Measurements from ENCODE around the gene ZSWIM6. TPM values are rescaled to one million over a fixed set of nuclear protein-coding genes. Genes with fewer than 3 reads are reported as not detected.
A peak's percentile ranks its signal among the peaks of the same experiment; 100 is the strongest.

Gene ZSWIM6
- total RNA-seq, 1 donor from 2014 or later: 21.2 TPM

GRCh38 chr5:61307191-61307590 lies 24.9 kb upstream of the ZSWIM6 start:
- no peak for DNase-seq (ENCODE audit: low spot score)

GRCh38 chr5:61307611-61308010 lies 24.4 kb upstream of the ZSWIM6 start:
- no peak for DNase-seq (ENCODE audit: low spot score)

- DNase-seq (ENCODE audit: low spot score): no peak
Measured at GRCh38 chr5:61308712-61309111, 23.3 kb upstream of the ZSWIM6 start.

GRCh38 chr5:61309115-61309514 lies 22.9 kb upstream of the ZSWIM6 start:
- no peak for DNase-seq (ENCODE audit: low spot score)

- DNase-seq (ENCODE audit: low spot score): no peak
Measured at GRCh38 chr5:61311056-61311610, 20.9 kb upstream of the ZSWIM6 start.

- DNase-seq (ENCODE audit: low spot score): peak; percentile 37
Measured at GRCh38 chr5:61311836-61312808, 19.9 kb upstream of the ZSWIM6 start.

GRCh38 chr5:61313960-61314681 lies 17.9 kb upstream of the ZSWIM6 start:
- DNase-seq (ENCODE audit: low spot score): peak; percentile 95

GRCh38 chr5:61318376-61318775 lies 13.7 kb upstream of the ZSWIM6 start:
- no peak for DNase-seq (ENCODE audit: low spot score)

- peak; percentile 50 for DNase-seq (ENCODE audit: low spot score)
Measured at GRCh38 chr5:61319388-61320146, 12.5 kb upstream of the ZSWIM6 start.

- DNase-seq (ENCODE audit: low spot score): no peak
Measured at GRCh38 chr5:61320860-61321259, 11.2 kb upstream of the ZSWIM6 start.

- DNase-seq (ENCODE audit: low spot score): no peak
Measured at GRCh38 chr5:61321669-61322068, 10.4 kb upstream of the ZSWIM6 start.

- no peak for DNase-seq (ENCODE audit: low spot score)
Measured at GRCh38 chr5:61322738-61323725, 9.0 kb upstream of the ZSWIM6 start.

- no peak for DNase-seq (ENCODE audit: low spot score)
Measured at GRCh38 chr5:61327760-61328753, 4.0 kb upstream of the ZSWIM6 start.

- no peak for DNase-seq (ENCODE audit: low spot score)
Measured at GRCh38 chr5:61328791-61329549, 3.1 kb upstream of the ZSWIM6 start.

GRCh38 chr5:61329550-61330128 lies 2.4 kb upstream of the ZSWIM6 start:
- no peak for DNase-seq (ENCODE audit: low spot score)

GRCh38 chr5:61330341-61330844 lies 1.7 kb upstream of the ZSWIM6 start:
- peak; percentile 65 for DNase-seq (ENCODE audit: low spot score)

GRCh38 chr5:61330845-61331406 lies 1.1 kb upstream of the ZSWIM6 start:
- peak; percentile 78 for DNase-seq (ENCODE audit: low spot score)

Data from umbilical cord (tissue), 2 donors.